Measurements from ENCODE around the gene OTOG.

The OTOG gene

DNA sequence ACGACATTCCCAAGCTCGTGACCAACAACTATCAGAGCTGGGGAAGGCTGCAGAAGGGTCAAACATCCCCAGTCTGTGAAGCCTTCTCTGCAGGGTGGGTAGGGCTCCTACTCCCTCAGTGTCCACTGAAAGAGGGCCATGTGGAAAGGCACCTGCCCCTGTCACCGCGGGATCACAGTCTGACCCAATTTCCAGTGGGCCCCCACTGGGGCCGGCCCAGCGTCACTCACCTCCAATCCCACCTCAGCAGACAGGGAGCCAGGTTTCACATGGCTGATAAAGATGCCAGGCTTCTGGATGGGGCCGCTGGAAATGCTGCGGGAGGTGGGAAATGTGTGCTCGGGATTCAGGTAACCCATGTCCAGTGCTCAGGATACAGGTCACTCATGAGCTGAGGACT is 22.8 kb upstream of the OTOG start:
- H3K4me3 ChIP-seq (ENCODE audit: low read depth, low read length): no peak overlapping the region
- TF ChIP-seq POLR2A (IDR thresholded peaks at IDR 0.05; ENCODE audit: extremely low read depth, insufficient read length): no peak
- TF ChIP-seq MYC (IDR thresholded peaks at IDR 0.05; ENCODE audit: low read depth, low read length): no peak
- no peak for TF ChIP-seq CTCF (IDR thresholded peaks at IDR 0.05; ENCODE audit: low read depth, low read length)
- no peak for TF ChIP-seq MAX (IDR thresholded peaks at IDR 0.05; ENCODE audit: low read depth, low read length)
- DNase-seq (ENCODE audit: low read depth): no peak

DNA sequence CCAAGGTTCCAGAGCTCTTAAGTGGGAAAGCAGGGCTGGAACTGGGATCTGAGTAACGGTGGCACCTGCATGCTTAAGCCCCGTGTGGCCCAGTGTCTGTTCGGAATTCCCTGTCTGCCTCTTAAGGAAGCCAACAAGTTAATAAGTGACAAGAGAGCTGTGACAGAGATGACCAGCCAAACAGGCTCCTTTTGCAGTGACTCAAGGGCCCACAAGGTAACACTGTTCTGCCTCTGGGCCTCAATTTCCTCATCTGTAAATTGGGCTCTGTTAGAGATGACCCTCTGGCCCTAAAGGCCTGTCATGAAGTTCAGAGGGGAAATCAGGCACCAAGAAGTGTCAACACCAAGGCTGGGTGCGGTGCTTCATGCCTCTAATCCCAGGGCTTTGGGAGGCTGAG is 21.5 kb upstream of the OTOG start:
- no peak overlapping the region for H3K4me3 ChIP-seq (ENCODE audit: low read depth, low read length)
- no peak for TF ChIP-seq CTCF (IDR thresholded peaks at IDR 0.05; ENCODE audit: low read depth, low read length)
- no peak for TF ChIP-seq MYC (IDR thresholded peaks at IDR 0.05; ENCODE audit: low read depth, low read length)
- no peak for TF ChIP-seq POLR2A (IDR thresholded peaks at IDR 0.05; ENCODE audit: extremely low read depth, insufficient read length)
- no peak for TF ChIP-seq MAX (IDR thresholded peaks at IDR 0.05; ENCODE audit: low read depth, low read length)
- no peak for DNase-seq (ENCODE audit: low read depth)

GRCh38 chr11:17526326-17526725 is 20.7 kb upstream of the OTOG start:
- no peak for DNase-seq (ENCODE audit: low read depth)
- TF ChIP-seq MYC (IDR thresholded peaks at IDR 0.05; ENCODE audit: low read depth, low read length): no peak
- no peak for TF ChIP-seq POLR2A (IDR thresholded peaks at IDR 0.05; ENCODE audit: extremely low read depth, insufficient read length)
- H3K4me3 ChIP-seq (ENCODE audit: low read depth, low read length): no peak overlapping the region

GRCh38 chr11:17526931-17527627 is 20.0 kb upstream of the OTOG start:
- no peak overlapping the region for H3K4me3 ChIP-seq (ENCODE audit: low read depth, low read length)
- DNase-seq (ENCODE audit: low read depth): no peak
- TF ChIP-seq POLR2A (IDR thresholded peaks at IDR 0.05; ENCODE audit: extremely low read depth, insufficient read length) (no peak), CTCF (IDR thresholded peaks at IDR 0.05; ENCODE audit: low read depth, low read length) (no peak), MAX (IDR thresholded peaks at IDR 0.05; ENCODE audit: low read depth, low read length) (no peak), MYC (IDR thresholded peaks at IDR 0.05; ENCODE audit: low read depth, low read length) (no peak)

- DNase-seq (ENCODE audit: low read depth): no peak
- TF ChIP-seq MAX (IDR thresholded peaks at IDR 0.05; ENCODE audit: low read depth, low read length) (no peak), POLR2A (IDR thresholded peaks at IDR 0.05; ENCODE audit: extremely low read depth, insufficient read length) (no peak), CTCF (IDR thresholded peaks at IDR 0.05; ENCODE audit: low read depth, low read length) (no peak), MYC (IDR thresholded peaks at IDR 0.05; ENCODE audit: low read depth, low read length) (no peak)
- no peak overlapping the region for H3K4me3 ChIP-seq (ENCODE audit: low read depth, low read length)
Measured at GRCh38 chr11:17527628-17527995, 19.4 kb upstream of the OTOG start.

GRCh38 chr11:17528181-17528691 is 18.8 kb upstream of the OTOG start:
- peak; percentile 66 for DNase-seq (ENCODE audit: low read depth)
- peak; percentile 73 for TF ChIP-seq CTCF (IDR thresholded peaks at IDR 0.05; ENCODE audit: low read depth, low read length)
- 0 out of 2 replicates have a peak, but pooled peaks have one; percentile 41 for TF ChIP-seq MAX (IDR thresholded peaks at IDR 0.05; ENCODE audit: low read depth, low read length)
- TF ChIP-seq POLR2A (IDR thresholded peaks at IDR 0.05; ENCODE audit: extremely low read depth, insufficient read length): no peak
- no peak for TF ChIP-seq MYC (IDR thresholded peaks at IDR 0.05; ENCODE audit: low read depth, low read length)
- no peak overlapping the region for H3K4me3 ChIP-seq (ENCODE audit: low read depth, low read length)

All from NB4 (cell line).